ENCODE measurements around the gene BRSK1. TPM values are rescaled to one million over a fixed set of nuclear protein-coding genes. Genes with fewer than 3 reads are reported as not detected.

The BRSK1 gene
- total RNA-seq (2022; extraction: Qiagen RNA extraction; ENCODE audit: low read depth): 4.3 to 6.1 TPM (median 5.0 TPM) in 5 replicates

GRCh38 chr19:55283548-55284377, at the start of gene BRSK1:
Gene BRSK1 (plus strand): TSS chr19:55283997. CDS start chr19:55284443, 446 bp downstream.

DNA sequence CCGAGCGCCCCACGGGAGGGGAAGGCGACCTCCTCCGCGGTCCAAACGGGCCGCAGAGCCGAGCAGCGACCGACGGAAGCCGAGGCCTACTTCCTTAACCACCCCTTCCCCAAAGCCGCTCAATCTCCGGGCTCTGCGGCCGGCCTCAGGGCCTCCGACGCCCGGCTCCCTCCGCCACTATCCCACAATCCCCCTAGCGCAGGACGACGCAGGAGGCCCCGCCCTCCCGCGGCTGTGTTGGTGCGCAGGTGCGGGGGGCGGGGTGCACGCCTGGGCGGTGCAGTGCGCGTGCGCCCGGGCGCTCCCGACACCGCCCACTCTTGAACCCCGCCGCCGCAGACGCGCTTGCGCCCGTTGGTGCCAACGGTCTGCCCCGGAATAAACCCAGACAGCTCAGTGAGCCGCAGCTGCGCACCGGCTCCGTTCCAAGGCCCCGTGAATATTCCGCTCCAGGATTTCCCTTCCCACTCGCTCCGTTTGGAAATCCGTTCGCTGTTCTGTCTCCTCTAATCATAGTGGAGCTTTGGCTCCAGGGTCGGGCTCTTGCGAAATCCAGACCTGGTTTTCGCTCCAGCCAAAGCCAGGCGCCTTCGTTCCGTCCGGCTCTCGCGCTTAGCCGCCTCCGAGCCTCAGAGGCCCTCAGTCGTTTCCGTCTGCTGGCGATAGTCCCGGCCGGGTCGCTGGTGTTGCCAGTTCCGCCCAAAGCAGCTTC, 24.8 kb upstream of the BRSK1 start, which contains the start of gene PPP6R1:
Gene PPP6R1, minus strand, starts transcription at position 190 of the 712 bp plus-strand sequence. CDS start 11,914 bp downstream, outside the sequence.

GRCh38 chr19:55279770-55280643, 3.8 kb upstream of the BRSK1 start, which contains the start of gene HSPBP1:
Gene HSPBP1 (minus strand): TSS chr19:55280110. CDS start chr19:55279608, 502 bp downstream.

DNA sequence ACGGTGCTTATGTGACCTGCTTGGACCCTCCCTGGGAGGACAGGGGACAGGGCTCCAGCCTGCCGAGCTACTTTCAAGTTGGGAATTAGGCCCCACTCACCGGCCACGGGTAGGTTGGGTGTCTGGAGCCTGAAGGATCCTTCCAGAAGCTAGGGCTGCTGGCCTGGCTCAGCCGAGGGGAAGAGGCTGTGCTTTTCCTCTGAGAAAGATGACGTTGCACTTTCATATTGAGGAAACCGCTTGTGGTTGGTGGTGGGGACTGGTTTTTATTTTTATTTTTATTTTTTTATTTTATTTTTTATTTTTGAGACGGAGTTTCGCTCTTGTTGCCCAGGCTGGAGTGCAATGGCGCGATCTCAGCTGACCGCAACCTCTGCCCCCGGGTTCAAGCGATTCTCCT, 41.4 kb downstream of the BRSK1 start, which contains the start of gene TMEM150B:
Gene TMEM150B, minus strand, starts transcription at position 170 of the 400 bp plus-strand sequence. CDS start 4,305 bp downstream, outside the sequence.

DNA sequence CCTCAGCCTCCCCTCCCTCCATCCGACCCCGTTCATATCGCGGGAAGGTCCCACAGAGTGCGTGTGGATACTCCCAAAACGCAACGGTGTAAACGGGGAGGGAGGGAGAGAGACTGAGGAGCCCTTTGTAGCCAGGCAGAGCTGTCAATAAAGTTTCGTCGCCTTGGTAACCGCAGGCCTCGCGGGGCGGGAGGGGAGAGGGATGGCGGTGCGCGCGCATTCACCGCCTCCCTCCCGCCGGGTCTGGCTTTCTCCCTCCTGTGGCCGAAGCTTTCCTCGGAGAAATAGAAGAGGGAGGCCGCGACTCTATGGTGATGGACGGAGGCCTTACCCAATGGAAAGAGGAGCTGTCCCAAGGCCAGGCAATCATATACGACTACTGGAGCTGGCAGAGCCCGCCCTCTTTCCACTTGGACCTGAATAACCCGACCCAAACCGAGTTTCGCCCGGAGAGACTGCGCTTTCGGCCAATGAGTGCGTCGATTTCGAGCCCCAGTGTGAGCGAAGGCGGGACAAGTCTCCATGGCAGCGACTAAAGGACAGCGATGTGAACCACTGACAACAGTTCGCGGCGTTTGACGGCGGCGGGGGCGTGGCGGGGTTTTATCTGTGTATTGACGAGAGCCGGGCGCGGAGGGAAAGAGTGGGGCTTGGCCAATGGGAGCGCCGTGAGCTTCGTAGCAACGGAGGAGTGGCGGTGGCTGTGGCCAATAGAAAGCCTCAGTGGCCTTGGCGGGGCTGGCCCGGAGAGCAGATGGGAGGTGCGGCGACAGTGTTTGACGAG, 55.5 kb downstream of the BRSK1 start, which contains the start of gene KMT5C:
Gene KMT5C, plus strand, starts transcription at position 772 of the 784 bp plus-strand sequence. CDS start 2,061 bp downstream, outside the sequence.

GRCh38 chr19:55354698-55355212, 71.0 kb downstream of the BRSK1 start, which contains the start of gene COX6B2:
Gene COX6B2 (minus strand): TSS chr19:55354719. CDS start chr19:55354521, 198 bp downstream.

Other genes with a start within 250 kb of the BRSK1 start
- gene GP6, start 245.7 kb upstream of the BRSK1 start, total RNA-seq (2022; extraction: Qiagen RNA extraction; ENCODE audit: low read depth): 0.13 to 0.45 TPM (median 0.27 TPM) in 4 of 5 replicates, not detected in the other
- gene RDH13, start 220.8 kb upstream of the BRSK1 start, total RNA-seq (2022; extraction: Qiagen RNA extraction; ENCODE audit: low read depth): 16.4 to 22.6 TPM (median 18.4 TPM) in 5 replicates
- 5.0 to 7.1 TPM (median 5.3 TPM) in 5 replicates for gene EPS8L1, start 208.1 kb upstream of the BRSK1 start, total RNA-seq (2022; extraction: Qiagen RNA extraction; ENCODE audit: low read depth)
- gene PPP1R12C, start 166.4 kb upstream of the BRSK1 start, total RNA-seq (2022; extraction: Qiagen RNA extraction; ENCODE audit: low read depth): 59.8 to 96.4 TPM (median 87.1 TPM) in 5 replicates
- gene TNNT1, start 134.8 kb upstream of the BRSK1 start, total RNA-seq (2022; extraction: Qiagen RNA extraction; ENCODE audit: low read depth): 115 to 148 TPM (median 126 TPM) in 5 replicates
- gene TNNI3, start 126.3 kb upstream of the BRSK1 start, total RNA-seq (2022; extraction: Qiagen RNA extraction; ENCODE audit: low read depth): 6.7 to 8.9 TPM (median 7.7 TPM) in 5 replicates
- 5.2 to 7.2 TPM (median 6.9 TPM) in 5 replicates for gene DNAAF3, start 117.4 kb upstream of the BRSK1 start, total RNA-seq (2022; extraction: Qiagen RNA extraction; ENCODE audit: low read depth)
- gene SYT5, start 103.7 kb upstream of the BRSK1 start, total RNA-seq (2022; extraction: Qiagen RNA extraction; ENCODE audit: low read depth): 3.0 to 4.6 TPM (median 3.5 TPM) in 5 replicates
- gene PTPRH, start 74.5 kb upstream of the BRSK1 start, total RNA-seq (2022; extraction: Qiagen RNA extraction; ENCODE audit: low read depth): 2.9 to 6.6 TPM (median 5.6 TPM) in 5 replicates
- 2.7 to 6.3 TPM (median 5.5 TPM) in 5 replicates for gene TMEM86B, start 55.2 kb upstream of the BRSK1 start, total RNA-seq (2022; extraction: Qiagen RNA extraction; ENCODE audit: low read depth)
- gene PPP6R1, start 25.0 kb upstream of the BRSK1 start, total RNA-seq (2022; extraction: Qiagen RNA extraction; ENCODE audit: low read depth): 98.6 to 127 TPM (median 124 TPM) in 5 replicates
- gene HSPBP1, start 3.9 kb upstream of the BRSK1 start, total RNA-seq (2022; extraction: Qiagen RNA extraction; ENCODE audit: low read depth): 118 to 146 TPM (median 136 TPM) in 5 replicates
- 0.06 to 0.27 TPM (median 0.19 TPM) in 3 of 5 replicates, not detected in the others for gene TMEM150B, start 41.3 kb downstream of the BRSK1 start, total RNA-seq (2022; extraction: Qiagen RNA extraction; ENCODE audit: low read depth)
- 8.1 to 12.2 TPM (median 10.3 TPM) in 5 replicates for gene KMT5C, start 55.9 kb downstream of the BRSK1 start, total RNA-seq (2022; extraction: Qiagen RNA extraction; ENCODE audit: low read depth)
- 0.83 to 1.5 TPM (median 1.1 TPM) in 5 replicates for gene COX6B2, start 70.7 kb downstream of the BRSK1 start, total RNA-seq (2022; extraction: Qiagen RNA extraction; ENCODE audit: low read depth)
- gene GARIN5B, start 79.3 kb downstream of the BRSK1 start, total RNA-seq (2022; extraction: Qiagen RNA extraction; ENCODE audit: low read depth): 0.10 to 0.25 TPM (median 0.17 TPM) in 4 of 5 replicates, not detected in the other
- 79.7 to 115 TPM (median 99.1 TPM) in 5 replicates for gene IL11, start 86.5 kb downstream of the BRSK1 start, total RNA-seq (2022; extraction: Qiagen RNA extraction; ENCODE audit: low read depth)
- 1.6 to 2.7 TPM (median 1.8 TPM) in 5 replicates for gene TMEM190, start 92.8 kb downstream of the BRSK1 start, total RNA-seq (2022; extraction: Qiagen RNA extraction; ENCODE audit: low read depth)
- gene TMEM238, start 100.3 kb downstream of the BRSK1 start, total RNA-seq (2022; extraction: Qiagen RNA extraction; ENCODE audit: low read depth): 1.9 to 9.5 TPM (median 8.1 TPM) in 5 replicates
- gene RPL28, start 101.9 kb downstream of the BRSK1 start, total RNA-seq (2022; extraction: Qiagen RNA extraction; ENCODE audit: low read depth): 2,575 to 3,038 TPM (median 2,861 TPM) in 5 replicates
- gene UBE2S, start 123.8 kb downstream of the BRSK1 start, total RNA-seq (2022; extraction: Qiagen RNA extraction; ENCODE audit: low read depth): 280 to 580 TPM (median 470 TPM) in 5 replicates
- gene SHISA7, start 159.3 kb downstream of the BRSK1 start, total RNA-seq (2022; extraction: Qiagen RNA extraction; ENCODE audit: low read depth): not detected in 5 replicates
- gene ISOC2, start 177.6 kb downstream of the BRSK1 start, total RNA-seq (2022; extraction: Qiagen RNA extraction; ENCODE audit: low read depth): 56.5 to 68.3 TPM (median 61.0 TPM) in 5 replicates
- not detected in 5 replicates for gene C19orf85, start 180.8 kb downstream of the BRSK1 start, total RNA-seq (2022; extraction: Qiagen RNA extraction; ENCODE audit: low read depth)
- gene ZNF628, start 192.6 kb downstream of the BRSK1 start, total RNA-seq (2022; extraction: Qiagen RNA extraction; ENCODE audit: low read depth): 4.3 to 9.6 TPM (median 8.8 TPM) in 5 replicates
- gene NAT14, start 201.2 kb downstream of the BRSK1 start, total RNA-seq (2022; extraction: Qiagen RNA extraction; ENCODE audit: low read depth): 40.9 to 61.3 TPM (median 58.0 TPM) in 5 replicates
- gene SSC5D, start 204.4 kb downstream of the BRSK1 start, total RNA-seq (2022; extraction: Qiagen RNA extraction; ENCODE audit: low read depth): 0.38 to 1.5 TPM (median 0.61 TPM) in 5 replicates